ENCODE measurements around the gene SMKR1.

- TF ChIP-seq, protein P1, sequence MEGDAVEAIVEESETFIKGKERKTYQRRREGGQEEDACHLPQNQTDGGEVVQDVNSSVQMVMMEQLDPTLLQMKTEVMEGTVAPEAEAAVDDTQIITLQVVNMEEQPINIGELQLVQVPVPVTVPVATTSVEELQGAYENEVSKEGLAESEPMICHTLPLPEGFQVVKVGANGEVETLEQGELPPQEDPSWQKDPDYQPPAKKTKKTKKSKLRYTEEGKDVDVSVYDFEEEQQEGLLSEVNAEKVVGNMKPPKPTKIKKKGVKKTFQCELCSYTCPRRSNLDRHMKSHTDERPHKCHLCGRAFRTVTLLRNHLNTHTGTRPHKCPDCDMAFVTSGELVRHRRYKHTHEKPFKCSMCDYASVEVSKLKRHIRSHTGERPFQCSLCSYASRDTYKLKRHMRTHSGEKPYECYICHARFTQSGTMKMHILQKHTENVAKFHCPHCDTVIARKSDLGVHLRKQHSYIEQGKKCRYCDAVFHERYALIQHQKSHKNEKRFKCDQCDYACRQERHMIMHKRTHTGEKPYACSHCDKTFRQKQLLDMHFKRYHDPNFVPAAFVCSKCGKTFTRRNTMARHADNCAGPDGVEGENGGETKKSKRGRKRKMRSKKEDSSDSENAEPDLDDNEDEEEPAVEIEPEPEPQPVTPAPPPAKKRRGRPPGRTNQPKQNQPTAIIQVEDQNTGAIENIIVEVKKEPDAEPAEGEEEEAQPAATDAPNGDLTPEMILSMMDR (IDR thresholded peaks at IDR 0.05) = no peak
- TF ChIP-seq POLR2A (IDR thresholded peaks at IDR 0.05) = no peak
- no peak for TF ChIP-seq EP300 (IDR thresholded peaks at IDR 0.05)
Measured at GRCh38 chr7:129525225-129525862, 23.0 kb downstream of the SMKR1 start.
